GM12891 (cell line): Measurements from ENCODE around the gene TUBB3.

Experiments used
- POLR2A ChIP-seq: IDR thresholded peaks from 2 replicates; pipeline ENCODE4 v1.6.1; 2011; ENCODE audit warnings: low read depth, low read length, control low read depth
- POLR2AphosphoS5 ChIP-seq: IDR thresholded peaks from 2 replicates; pipeline ENCODE4 v1.6.1; 2011; ENCODE audit warnings: low read depth, low read length, control low read depth
- POU2F2 ChIP-seq: IDR thresholded peaks from 2 replicates; pipeline ENCODE4 v1.6.1; 2011; ENCODE audit warnings: low read depth, mild to moderate bottlenecking, control low read depth, low read length, moderate library complexity
- SPI1 ChIP-seq: IDR thresholded peaks from 2 replicates; pipeline ENCODE4 v1.6.1; 2011; ENCODE audit warnings: low read depth, low read length, control low read depth
- TAF1 ChIP-seq: IDR thresholded peaks from 2 replicates; pipeline ENCODE4 v1.6.1; 2011; ENCODE audit warnings: low read depth, low read length, control low read depth

DNA sequence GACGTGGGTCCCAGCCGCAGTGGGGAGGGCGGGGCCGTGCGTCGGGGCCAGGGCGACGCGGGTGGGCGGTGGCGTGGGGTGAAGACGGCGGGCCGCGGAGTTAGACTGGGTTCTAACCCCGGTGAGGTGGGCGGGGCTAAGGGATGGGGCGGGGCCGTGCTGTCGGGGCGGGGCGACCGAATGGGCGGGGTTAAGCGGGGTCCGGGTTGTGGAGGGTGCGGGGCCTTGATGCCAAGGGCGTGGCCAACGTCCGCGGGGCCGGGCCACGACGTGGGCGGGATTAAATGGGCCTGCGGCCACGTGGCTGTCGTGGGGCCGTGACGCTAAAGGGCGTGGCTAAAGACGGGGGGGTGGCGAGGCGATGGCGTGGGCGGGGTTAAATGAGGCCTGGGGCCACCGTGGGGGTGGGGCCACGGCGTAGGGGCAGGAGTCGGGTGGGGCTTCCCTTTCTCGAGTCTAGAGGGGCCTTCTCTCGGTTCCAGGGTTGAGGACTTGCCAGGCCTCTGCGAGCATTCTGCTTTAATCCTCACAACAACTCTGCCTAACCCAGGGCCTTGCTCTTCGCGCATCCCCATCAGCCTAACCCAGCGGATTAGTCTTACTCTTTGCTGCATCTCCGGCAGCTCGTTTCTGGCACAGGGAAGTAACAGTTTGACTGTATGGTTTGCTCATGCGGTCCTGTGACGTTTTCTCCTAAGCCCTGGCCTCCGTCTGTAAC is 49.0 kb upstream of the TUBB3 start:
- TF ChIP-seq TAF1: no peak; the same call in 1 of the 2 replicates
- no peak; the same call in 1 of the 2 replicates for TF ChIP-seq POLR2A
- TF ChIP-seq POLR2AphosphoS5: no peak
- TF ChIP-seq SPI1: no peak
- TF ChIP-seq POU2F2: no peak
